Activated T-cell treated with anti-CD3 and anti-CD28 coated beads, Interleukin-2, amount 50 U/mL, for 72 hours (primary cell): ENCODE measurements around the gene PIGR. TPM values are rescaled to one million over a fixed set of nuclear protein-coding genes. Genes with fewer than 3 reads are reported as not detected.

Experiments
- ATAC-seq, 2 donors: fragments of 150-1000 bp; cut with Tn5 transposase; replicated peaks in 1 of 2; 2 replicates each; pipeline ENCODE4 v1.10.0; 2021; ENCODE audit warnings: moderate library complexity in 2 of 2, mild to moderate bottlenecking in 1 of 2
- DNase-seq, 2 donors: peaks; one replicate each; pipeline ENCODE4 v3.0.0; 2021 to 2022; ENCODE audit warnings: mixed read lengths in 1 of 2
- H3K27ac Mint-ChIP-seq: one replicate; pipeline ENCODE4 v1.8.0; 2022; ENCODE audit warnings: mild to moderate bottlenecking, moderate library complexity, mixed read lengths
- H3K27me3 Mint-ChIP-seq: one replicate; pipeline ENCODE4 v1.8.0; 2022; ENCODE audit warnings: low read depth, mixed read lengths
- H3K36me3 Mint-ChIP-seq, 2 donors: one replicate each; pipeline ENCODE4 v1.8.0; 2022; ENCODE audit warnings: mixed read lengths in 2 of 2, mild to moderate bottlenecking in 1 of 2; ENCODE audit not compliant: insufficient read depth in 2 of 2
- H3K4me1 Mint-ChIP-seq: one replicate; pipeline ENCODE4 v1.8.0; 2022; ENCODE audit warnings: low read depth, mixed read lengths
- H3K4me3 Mint-ChIP-seq, 2 donors: one replicate each; pipeline ENCODE4 v1.8.0; 2022; ENCODE audit warnings: mild to moderate bottlenecking in 2 of 2, mixed read lengths in 2 of 2, moderate library complexity in 2 of 2
- H3K9me3 Mint-ChIP-seq, 2 donors: one replicate each; pipeline ENCODE4 v1.8.0; 2022; ENCODE audit warnings: mixed read lengths in 2 of 2
- total RNA-seq, 2 donors: library from RNA; stranded (reverse); gene quantifications; one replicate each; pipeline ENCODE4 v1.2.3, GENCODE V29; 2022

The PIGR gene
- total RNA-seq, 2 donors from 2014 or later = 0.12 TPM; not detected in 1

DNA sequence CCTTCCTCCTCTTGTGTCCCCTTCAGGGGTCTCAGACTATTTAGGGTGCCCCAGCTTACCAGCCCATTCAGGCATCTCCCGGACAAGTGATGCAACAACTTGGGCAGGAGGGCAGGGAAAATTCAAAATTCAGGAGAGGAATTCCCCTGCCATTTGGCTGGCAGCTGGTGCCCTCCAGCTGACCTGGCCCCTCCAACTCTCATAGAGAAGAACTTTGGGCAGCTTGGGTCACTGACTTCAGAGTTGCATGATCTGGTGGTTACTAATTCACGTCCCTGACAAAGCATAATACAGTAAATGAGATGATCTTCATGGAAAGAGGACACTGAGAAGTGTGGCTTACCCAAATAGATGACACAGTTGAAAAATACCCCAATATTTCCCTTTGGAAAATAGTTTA, 24.2 kb upstream of the PIGR start, which contains the start of gene FCAMR:
TSS of gene FCAMR (minus strand) at position 15 of the 400 bp plus-strand sequence. CDS start 335 bp downstream, outside the sequence.
- no peaks in the 10 kb centered on the region for H3K9me3 Mint-ChIP-seq
- ATAC-seq (no peak), DNase-seq (no peak)
- peaks cover 20% of the 10 kb centered on the region for H3K4me1 Mint-ChIP-seq
- H3K27ac Mint-ChIP-seq = no peak within 1 kb of the TSS
- H3K4me3 Mint-ChIP-seq = no peak within 1 kb of the TSS
- peaks cover 15% of the 10 kb centered on the region for H3K27me3 Mint-ChIP-seq
- no peaks in the 10 kb centered on the region for H3K36me3 Mint-ChIP-seq

DNA sequence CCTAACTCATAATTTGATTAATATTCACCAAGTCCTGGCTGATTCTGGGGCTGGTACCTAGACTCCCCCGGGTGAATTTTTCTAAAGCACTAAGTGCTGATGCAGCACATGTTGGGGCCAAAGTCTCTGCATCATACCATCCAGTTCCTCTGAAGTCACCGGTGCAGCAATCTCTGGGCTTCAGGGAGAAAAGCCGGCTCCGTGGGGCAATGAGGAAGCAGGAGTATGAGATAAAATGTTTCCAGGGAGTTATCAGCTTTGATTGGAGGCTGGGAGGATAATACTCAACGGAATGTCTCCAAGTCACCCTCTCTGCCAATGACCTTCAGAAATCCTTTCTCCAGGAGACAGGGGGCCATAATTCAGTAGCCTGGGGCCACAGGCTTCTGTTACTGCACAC, 22.8 kb upstream of the PIGR start:
- no peaks in the 10 kb centered on the region for H3K36me3 Mint-ChIP-seq

DNA sequence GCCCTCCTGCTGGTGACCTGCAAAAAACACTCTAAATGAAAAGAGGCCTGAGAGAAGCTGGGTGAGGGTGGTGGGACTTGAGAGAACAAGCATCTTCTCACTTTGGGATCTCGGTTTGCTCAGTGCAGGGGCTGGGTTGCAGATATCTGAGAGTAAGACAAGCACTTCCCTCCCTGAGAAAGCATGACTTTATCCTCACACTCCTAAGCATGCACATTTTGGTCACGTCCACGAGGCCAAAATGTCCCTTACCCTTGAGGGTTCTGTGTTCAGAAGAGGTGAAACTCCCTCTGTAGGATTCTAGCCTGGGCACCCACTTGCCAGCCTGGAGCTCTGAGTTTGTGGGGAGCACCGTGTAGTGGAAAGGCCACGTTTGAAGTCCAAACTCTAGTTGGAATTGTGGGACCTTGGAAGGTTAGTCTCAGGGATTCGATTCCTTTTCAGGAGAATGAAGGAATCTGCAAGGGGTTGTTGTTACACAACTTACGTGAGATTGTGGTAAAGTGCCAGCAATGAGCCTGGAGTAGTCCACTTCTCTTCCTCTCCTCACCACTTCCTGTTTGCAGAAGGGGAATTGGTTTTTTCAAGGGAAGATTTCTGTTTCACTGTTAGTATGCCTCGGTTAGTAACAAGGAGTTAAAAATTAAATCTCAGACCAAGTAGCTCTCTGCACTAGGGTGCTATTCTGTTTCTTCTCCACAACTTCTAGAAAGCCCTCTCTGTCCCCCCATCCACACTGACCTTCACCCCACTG, 21.0 kb upstream of the PIGR start:
- peaks cover 28% of the 10 kb centered on the region for H3K4me1 Mint-ChIP-seq
- no peak overlapping the region for H3K27ac Mint-ChIP-seq
- DNase-seq = no peak
- peaks cover 10% of the 10 kb centered on the region for H3K27me3 Mint-ChIP-seq
- no peaks in the 10 kb centered on the region for H3K9me3 Mint-ChIP-seq
- peak overlapping the region; percentile 20 to 41 for H3K4me3 Mint-ChIP-seq
- ATAC-seq = peak in 1 of 2 donors; percentile 48
- H3K36me3 Mint-ChIP-seq = no peaks in the 10 kb centered on the region

More for the DNA sequence above, 22.8 kb upstream of the PIGR start:
- no peak overlapping the region for H3K27ac Mint-ChIP-seq
- peaks cover 20% of the 10 kb centered on the region for H3K4me1 Mint-ChIP-seq
- ATAC-seq (no peak), DNase-seq (no peak)
- no peaks in the 10 kb centered on the region for H3K9me3 Mint-ChIP-seq
- no peak overlapping the region for H3K4me3 Mint-ChIP-seq
- peaks cover 15% of the 10 kb centered on the region for H3K27me3 Mint-ChIP-seq

DNA sequence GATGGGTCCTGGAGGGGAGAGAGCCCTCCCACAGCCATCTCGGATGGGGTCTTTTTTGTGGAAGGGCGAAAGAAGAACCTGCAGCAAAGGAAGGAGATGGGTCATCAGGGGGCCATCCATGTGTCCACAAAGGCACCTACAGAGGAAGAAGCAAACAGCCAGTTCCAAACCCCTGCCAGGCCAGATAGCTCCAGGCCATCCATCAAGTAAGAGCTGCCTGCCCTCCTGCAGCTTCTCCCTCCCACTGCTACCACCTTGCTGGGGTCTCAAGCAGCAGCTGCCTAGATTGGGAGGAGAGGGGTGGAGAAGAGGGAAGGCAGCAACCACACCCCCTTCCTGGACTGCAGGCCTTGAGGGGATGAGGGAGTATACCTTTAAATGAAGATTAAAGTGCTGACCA, 19.5 kb upstream of the PIGR start:
- H3K27me3 Mint-ChIP-seq = no peaks in the 10 kb centered on the region
- no peak overlapping the region for H3K4me3 Mint-ChIP-seq
- no peak overlapping the region for H3K27ac Mint-ChIP-seq
- H3K9me3 Mint-ChIP-seq = no peaks in the 10 kb centered on the region
- ATAC-seq (no peak), DNase-seq (no peak)
- H3K36me3 Mint-ChIP-seq = no peaks in the 10 kb centered on the region
- H3K4me1 Mint-ChIP-seq = peaks cover 32% of the 10 kb centered on the region

DNA sequence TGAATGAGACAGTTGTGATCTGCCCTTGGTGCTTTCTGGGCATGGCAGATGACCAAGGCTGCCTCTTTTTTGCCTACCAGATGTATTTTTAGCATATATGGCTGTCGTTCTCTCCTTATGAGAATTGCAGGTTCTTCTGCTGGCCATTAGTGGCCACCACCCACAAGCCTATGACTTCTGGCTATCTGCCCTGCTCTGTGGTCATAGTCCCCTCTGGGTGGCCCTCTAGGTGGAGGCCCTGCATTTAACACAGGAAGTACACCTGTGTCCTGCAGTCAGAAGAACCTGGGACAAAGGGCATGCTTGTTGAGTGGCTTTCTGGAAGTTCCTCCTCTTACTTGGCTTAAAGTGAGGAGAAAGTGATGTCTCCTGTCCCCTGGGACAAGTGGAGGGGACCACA, 17.5 kb upstream of the PIGR start:
- Mint-ChIP-seq H3K27me3 (no peaks in the 10 kb centered on the region), H3K27ac (no peak overlapping the region), H3K36me3 (no peaks in the 10 kb centered on the region), H3K4me1 (peaks cover 32% of the 10 kb centered on the region), H3K9me3 (no peaks in the 10 kb centered on the region), H3K4me3 (no peak overlapping the region)
- no peak for DNase-seq
- no peak for ATAC-seq

DNA sequence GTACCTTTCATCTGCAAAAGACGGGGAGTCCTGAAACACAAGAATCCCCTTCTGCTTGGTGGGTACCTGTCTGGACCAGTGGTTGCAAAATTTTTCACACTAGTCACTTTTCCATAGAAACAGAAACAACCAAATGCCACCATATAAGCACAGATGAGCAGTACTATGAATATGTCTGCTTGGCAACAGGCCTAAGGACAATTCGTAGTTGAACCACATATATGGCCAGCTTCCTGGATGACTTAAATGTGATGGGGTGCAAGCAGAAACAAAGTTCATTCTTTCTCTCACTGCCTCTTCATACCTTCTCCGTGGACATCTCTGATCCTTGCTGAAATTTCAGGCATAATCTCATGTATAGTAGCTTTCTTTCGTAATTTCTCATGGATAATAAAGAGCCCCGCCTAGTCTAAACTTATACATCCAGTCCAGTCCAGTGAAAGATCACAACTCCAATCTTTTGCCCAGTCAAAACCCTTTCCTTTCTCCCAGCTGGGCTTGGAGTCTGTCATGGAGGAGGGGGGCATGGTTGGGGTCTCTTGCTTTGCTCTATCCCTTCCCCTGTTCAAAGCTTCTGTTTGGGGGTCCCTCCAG, 16.9 kb upstream of the PIGR start:
- Mint-ChIP-seq H3K9me3 (no peaks in the 10 kb centered on the region), H3K27me3 (no peaks in the 10 kb centered on the region), H3K4me1 (peaks cover 29% of the 10 kb centered on the region), H3K27ac (no peak overlapping the region), H3K36me3 (no peaks in the 10 kb centered on the region), H3K4me3 (no peak overlapping the region)
- DNase-seq = no peak
- peak in 1 of 2 donors; percentile 53 for ATAC-seq

DNA sequence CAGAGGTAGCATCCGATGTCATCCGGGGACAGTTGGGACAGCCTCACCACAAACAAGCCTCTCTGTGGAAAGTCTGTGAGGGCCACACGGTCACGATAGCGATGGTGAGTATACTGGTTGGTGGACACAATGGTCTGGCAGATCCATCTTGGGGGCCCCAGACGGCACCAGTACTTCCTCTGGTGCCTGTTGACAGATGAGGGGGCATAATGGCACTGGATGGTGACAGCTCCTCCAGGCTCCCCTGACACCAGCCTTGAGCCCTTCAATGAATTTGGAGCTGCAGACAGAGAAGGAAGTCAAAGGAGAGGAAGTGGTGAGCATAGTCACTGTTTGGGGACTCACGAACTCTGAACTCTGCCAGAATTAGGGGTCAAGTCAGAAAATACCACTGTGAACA, 16.0 kb upstream of the PIGR start:
- ATAC-seq = peak in 1 of 2 donors; percentile 38
- Mint-ChIP-seq H3K9me3 (no peaks in the 10 kb centered on the region), H3K27ac (no peak overlapping the region), H3K4me3 (no peak overlapping the region), H3K27me3 (no peaks in the 10 kb centered on the region), H3K4me1 (peaks cover 19% of the 10 kb centered on the region), H3K36me3 (no peaks in the 10 kb centered on the region)
- DNase-seq = no peak

DNA sequence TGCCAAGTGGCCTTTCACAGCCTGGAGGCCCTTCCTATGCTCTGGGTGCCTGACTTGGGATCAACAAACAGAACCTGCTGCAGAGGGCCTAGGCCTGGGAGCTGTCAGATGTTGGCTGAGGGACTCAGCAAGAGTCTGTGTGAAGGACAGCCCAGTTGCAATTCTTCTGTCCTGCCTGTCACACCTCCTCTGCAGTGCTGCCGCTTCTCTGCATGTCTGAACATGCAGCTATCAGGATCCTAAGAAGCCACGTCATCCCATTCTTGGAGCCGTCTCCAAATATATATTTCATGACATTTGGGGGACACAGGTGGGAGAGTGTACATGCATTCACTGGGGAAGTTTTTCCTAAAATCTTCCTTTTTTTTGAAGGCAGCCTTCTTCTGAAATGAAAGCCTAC, 15.4 kb upstream of the PIGR start:
- H3K27ac Mint-ChIP-seq = no peak overlapping the region
- H3K4me1 Mint-ChIP-seq = peaks cover 13% of the 10 kb centered on the region
- H3K27me3 Mint-ChIP-seq = no peaks in the 10 kb centered on the region
- H3K4me3 Mint-ChIP-seq = no peak overlapping the region
- ATAC-seq (no peak), DNase-seq (no peak)
- no peaks in the 10 kb centered on the region for H3K9me3 Mint-ChIP-seq
- H3K36me3 Mint-ChIP-seq = no peaks in the 10 kb centered on the region

DNA sequence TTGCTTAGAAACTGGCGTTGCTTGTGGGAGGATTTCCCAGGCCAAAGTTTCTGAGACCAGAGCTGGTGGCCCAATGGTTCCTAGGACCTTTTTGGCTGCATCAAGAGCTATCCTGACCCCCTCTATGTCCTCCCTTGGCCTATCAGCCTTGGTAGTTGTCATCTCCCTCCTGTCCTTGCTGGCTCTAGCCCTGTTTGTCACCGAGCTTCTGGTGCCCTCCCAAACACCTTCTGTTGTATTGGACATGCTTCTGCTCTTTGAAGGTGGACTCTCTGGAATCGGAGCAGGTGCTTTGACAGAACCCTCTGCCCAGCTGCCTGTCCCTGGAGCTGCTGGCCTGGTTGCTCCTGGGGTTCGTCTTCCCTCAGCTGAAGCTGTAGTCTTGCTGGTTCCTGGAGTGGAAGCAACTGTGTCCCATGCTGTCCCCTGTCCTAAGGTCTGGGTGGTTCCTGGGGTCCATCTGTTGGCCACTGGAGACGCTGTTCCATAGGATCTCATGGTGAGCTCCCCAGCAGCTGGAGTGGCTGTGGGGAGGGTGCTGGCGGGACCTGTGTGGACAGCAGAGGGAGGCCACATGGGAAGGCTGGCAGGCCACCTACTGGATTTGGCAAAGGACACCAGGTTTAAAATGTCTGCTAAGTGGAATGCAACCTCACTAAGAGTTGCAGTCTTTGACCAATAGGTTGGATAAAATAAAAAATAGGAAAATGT, 14.6 kb upstream of the PIGR start:
- H3K4me1 Mint-ChIP-seq = peaks cover 13% of the 10 kb centered on the region
- H3K4me3 Mint-ChIP-seq = no peak overlapping the region
- ATAC-seq (no peak), DNase-seq (no peak)
- H3K9me3 Mint-ChIP-seq = no peaks in the 10 kb centered on the region
- H3K27ac Mint-ChIP-seq = no peak overlapping the region
- no peaks in the 10 kb centered on the region for H3K27me3 Mint-ChIP-seq
- H3K36me3 Mint-ChIP-seq = no peaks in the 10 kb centered on the region

DNA sequence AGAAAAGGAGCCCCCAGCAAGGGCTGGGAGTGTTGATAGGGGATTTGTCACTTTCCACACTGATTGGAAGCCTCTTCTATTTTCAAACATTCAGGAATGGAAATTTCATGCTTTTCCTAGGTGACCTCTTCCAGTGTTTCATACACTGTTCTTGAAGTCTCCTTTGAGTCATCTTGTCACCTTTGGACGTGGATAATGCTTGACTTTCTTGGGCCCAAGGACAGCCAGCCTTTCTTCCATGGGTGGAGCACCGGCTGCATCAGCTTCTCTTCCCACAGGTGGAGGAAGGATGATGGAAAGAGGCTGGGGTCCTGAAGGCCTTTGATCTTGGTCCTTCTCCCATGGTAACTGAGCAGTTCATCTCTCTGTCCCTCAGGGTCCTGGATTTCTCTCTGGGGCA, 11.9 kb upstream of the PIGR start:
- Mint-ChIP-seq H3K27ac (no peak overlapping the region), H3K36me3 (no peaks in the 10 kb centered on the region), H3K27me3 (no peaks in the 10 kb centered on the region), H3K4me3 (no peak overlapping the region), H3K4me1 (peaks cover 28% of the 10 kb centered on the region), H3K9me3 (no peaks in the 10 kb centered on the region)
- no peak for ATAC-seq
- DNase-seq = no peak

DNA sequence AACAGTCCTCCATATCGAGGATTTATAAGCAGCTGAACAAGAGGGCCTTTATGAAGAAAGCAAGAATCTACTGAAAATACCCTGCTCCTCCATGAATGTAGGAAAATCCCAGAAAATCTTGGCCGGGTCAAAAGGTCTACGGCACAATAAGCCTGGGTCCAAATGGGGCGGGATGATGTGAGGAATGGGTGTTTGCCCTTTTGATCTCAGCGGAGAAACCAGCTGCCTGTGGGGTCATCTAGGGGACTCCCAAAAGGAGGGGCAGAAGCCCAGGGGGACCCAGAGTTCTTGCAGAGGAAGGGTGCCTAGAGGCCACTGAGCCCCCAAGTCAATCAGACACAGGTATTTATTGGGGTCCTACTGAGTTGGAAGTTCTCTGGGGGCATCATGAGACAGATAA, 11.4 kb upstream of the PIGR start:
- DNase-seq = no peak
- Mint-ChIP-seq H3K27me3 (no peaks in the 10 kb centered on the region), H3K9me3 (no peaks in the 10 kb centered on the region), H3K4me3 (no peak overlapping the region), H3K4me1 (peaks cover 24% of the 10 kb centered on the region), H3K36me3 (no peaks in the 10 kb centered on the region), H3K27ac (no peak overlapping the region)
- no peak for ATAC-seq

DNA sequence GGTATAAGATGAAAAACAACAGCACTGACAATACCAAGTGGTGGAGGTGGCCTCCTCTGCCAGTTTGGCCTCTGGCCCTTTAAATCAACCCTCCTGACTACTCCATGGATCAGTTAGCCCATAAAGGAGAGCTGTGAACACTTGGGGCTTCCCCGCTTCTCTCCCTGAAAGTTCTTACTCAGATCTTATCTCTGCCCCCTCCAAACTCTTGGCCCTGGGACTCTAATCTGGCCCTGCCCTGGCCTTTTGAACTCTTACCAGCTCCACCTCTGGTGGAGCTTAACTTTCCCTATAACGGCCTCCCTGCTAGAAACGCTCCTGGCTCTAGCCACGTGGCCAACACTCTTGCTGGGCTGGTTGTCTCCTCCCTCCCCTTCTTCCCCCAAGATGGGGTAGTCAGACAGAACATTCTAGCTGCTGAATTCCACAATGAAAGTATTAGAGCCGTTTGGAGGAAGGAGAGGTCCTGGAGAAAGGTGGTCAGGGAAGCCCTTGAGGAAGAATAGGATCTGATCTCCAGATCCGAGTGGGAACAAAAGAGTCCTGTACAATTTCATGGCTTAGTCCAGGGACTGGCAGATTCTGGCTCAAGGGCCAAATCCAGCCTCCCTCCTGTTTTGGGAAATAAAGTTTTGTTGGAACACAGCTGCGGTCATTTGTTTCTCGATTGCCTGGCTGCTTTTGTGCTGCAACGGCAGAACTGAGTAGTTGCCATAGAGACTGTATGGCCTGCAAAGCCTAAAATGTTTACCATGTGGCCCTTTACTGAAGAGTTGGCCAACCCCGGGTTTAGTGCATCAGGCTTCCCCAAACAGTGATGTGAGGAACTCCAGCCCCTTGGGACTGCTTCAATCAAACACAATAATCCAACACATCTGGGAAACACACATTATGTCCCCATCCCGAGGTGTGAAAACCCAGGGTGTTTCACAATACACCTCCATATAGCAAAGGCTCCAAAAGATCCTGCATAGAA, 9.5 kb upstream of the PIGR start:
- Mint-ChIP-seq H3K4me1 (peaks cover 21% of the 10 kb centered on the region), H3K27ac (no peak overlapping the region), H3K9me3 (no peaks in the 10 kb centered on the region), H3K4me3 (no peak overlapping the region), H3K27me3 (no peaks in the 10 kb centered on the region), H3K36me3 (no peaks in the 10 kb centered on the region)
- peak in 1 of 2 donors; percentile 52 for ATAC-seq
- DNase-seq = no peak
